IPS-18a (cell line): ENCODE results near the gene RNASE11.

Experiments used
- H3K27ac ChIP-seq: one replicate; pipeline ENCODE4 v1.5.1; 2013; ENCODE audit warnings: low read length
- H3K27me3 ChIP-seq: one replicate; pipeline ENCODE4 v1.6.1; 2013; ENCODE audit warnings: mild to moderate bottlenecking, low read length; ENCODE audit not compliant: control insufficient read depth, insufficient read depth
- H3K36me3 ChIP-seq: one replicate; pipeline ENCODE4 v1.6.1; 2013; ENCODE audit warnings: low read depth, low read length; ENCODE audit not compliant: control insufficient read depth
- H3K4me1 ChIP-seq: one replicate; pipeline ENCODE4 v1.6.1; 2013; ENCODE audit warnings: low read depth, low read length; ENCODE audit not compliant: control insufficient read depth
- H3K4me3 ChIP-seq: one replicate; pipeline ENCODE4 v1.5.1; 2013; ENCODE audit warnings: low read length
- H3K9ac ChIP-seq: one replicate; pipeline ENCODE4 v1.6.1; 2013; ENCODE audit warnings: mild to moderate bottlenecking, low read length, moderate library complexity
- H3K9me3 ChIP-seq: one replicate; pipeline ENCODE4 v1.6.1; 2013; ENCODE audit warnings: low read depth, low read length; ENCODE audit not compliant: control insufficient read depth

Gene RNASE11

DNA sequence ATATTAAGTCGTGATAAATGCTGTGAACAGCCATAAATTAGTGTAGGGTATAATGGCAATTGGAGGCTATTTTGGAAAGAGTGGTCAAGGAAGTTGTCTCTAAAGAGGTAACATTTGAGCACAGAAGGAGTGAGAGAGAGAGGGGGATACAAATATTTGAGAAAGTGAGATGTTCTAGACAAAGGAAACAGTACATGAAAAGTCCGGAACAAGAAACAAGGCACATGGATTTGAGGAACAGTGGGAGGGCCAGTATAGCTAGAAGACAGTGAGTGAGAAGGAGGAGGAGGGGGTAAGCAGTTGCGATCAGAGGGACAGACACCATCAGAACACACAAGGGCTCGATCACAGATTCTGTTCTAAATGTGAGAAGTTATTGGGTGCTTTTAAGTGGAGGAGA is 23.5 kb upstream of the RNASE11 start:
- Histone ChIP-seq H3K4me3 (no peak overlapping the region), H3K27me3 (peaks cover 4% of the 10 kb centered on the region), H3K36me3 (no peaks in the 10 kb centered on the region), H3K27ac (no peak overlapping the region), H3K9me3 (no peaks in the 10 kb centered on the region), H3K9ac (no peak overlapping the region), H3K4me1 (peaks cover 13% of the 10 kb centered on the region)

DNA sequence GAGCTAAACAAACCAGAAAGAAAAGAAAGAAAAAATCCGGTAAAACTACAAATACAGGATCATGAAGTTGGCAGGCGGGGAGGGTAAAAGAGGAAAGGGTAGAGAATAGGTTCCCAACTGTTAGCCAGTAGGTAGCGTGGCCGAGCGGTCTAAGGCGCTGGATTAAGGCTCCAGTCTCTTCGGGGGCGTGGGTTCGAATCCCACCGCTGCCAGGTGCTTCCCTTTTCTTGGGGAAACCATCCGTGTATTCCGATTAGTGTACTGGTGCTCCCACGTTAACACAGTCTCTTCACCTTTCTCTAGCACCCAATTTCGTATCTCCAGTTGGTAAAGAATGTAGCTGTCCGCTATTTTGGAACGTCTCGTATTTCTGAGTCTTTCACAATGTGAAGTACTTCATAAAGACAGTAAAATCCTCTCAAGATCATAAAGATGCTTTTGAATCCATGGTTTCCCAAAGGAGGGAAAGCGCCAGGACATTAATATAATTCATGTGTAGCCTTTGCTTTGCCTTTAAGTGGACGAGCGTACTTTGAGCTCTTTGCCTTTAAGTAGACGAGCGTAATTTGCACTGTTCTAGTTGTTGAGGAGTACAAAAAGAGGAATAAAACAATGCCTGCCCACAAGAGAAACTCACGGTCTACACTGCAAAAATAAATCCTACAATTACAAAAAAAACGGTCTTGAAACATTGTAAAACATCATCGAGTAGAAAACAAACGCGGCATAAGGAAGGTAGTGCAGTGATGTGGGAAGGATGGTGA is 22.4 kb upstream of the RNASE11 start:
- no peak overlapping the region for H3K27ac ChIP-seq

DNA sequence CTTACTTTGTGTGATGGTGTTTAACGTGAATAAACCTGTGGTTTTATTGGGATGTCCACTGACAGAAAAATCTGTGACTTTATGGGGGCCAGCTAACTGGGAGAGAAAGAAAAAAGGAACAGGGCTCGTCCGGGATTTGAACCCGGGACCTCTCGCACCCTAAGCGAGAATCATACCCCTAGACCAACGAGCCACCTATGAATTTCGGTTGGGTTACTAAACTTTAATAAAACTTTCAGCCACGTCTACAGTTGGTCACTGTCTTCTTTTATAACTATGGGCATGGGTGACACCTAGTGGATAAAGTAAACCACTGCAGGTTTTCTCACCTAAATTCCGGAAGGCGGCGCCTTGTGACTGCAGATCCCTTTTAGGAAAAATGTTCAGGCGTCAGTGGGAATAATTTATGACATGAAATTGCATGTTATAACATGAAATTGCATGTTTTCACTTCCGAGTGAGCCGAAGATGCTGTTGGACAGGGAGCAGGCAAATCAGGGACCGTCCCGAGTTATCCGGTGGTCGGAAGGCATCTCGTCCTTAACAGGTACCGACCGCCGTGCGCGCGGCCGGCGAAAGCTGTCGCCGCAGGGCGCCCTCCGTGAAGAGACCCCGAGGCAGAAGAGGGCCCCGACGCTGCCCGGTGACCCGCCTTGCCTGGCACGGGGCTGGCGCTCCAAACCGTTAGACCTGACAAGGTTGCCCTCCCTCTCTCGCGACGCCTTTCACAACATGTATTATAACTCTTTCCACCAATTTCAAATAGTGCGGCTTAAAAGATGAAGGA is 21.6 kb upstream of the RNASE11 start:
- no peaks in the 10 kb centered on the region for H3K9me3 ChIP-seq
- H3K27ac ChIP-seq, result no peak overlapping the region
- peak overlapping the region; percentile 69 for H3K9ac ChIP-seq
- H3K4me3 ChIP-seq, result peak overlapping the region; percentile 96
- H3K36me3 ChIP-seq, result no peaks in the 10 kb centered on the region
- H3K27me3 ChIP-seq, result peaks cover 4% of the 10 kb centered on the region
- H3K4me1 ChIP-seq, result peaks cover 10% of the 10 kb centered on the region

More for the DNA sequence above, 22.4 kb upstream of the RNASE11 start:
- H3K36me3 ChIP-seq, result no peaks in the 10 kb centered on the region
- peaks cover 4% of the 10 kb centered on the region for H3K27me3 ChIP-seq
- H3K4me3 ChIP-seq, result peak overlapping the region; percentile 96
- peaks cover 13% of the 10 kb centered on the region for H3K4me1 ChIP-seq
- no peaks in the 10 kb centered on the region for H3K9me3 ChIP-seq
- peak overlapping the region; percentile 69 for H3K9ac ChIP-seq

DNA sequence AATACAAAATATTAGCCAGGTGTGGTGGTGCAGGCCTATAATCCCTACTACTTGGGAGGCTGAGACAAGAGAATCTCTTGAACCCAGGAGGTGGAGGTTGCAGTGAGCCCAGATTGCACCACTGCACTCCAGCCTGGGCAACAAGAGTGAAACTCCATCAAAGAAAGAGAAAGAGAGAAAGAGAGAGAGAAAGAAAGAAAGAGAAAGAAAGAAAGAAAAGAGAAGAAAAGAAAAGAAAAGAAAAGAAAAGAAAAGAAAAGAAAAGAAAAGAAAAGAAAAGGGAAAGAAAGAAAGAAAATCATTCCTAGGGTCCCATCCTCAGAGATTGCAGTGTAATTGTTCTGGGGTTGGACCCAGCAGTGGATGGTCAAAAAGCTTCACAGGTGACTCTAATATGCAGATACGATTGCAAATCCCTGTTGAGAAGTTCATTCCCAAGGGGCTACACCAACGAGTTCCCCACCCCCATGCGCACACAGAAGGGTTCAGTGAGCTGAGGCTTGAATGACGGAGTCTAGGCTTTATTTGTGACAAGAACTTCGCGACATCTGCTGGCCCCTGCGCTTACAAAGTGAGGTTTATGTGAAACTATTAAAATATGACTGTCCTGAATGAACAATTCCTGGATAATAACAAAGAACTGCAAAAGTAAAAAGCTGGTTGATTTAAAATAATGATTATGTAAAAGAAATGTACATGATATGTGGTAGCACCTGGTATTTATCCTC is 20.7 kb upstream of the RNASE11 start:
- Histone ChIP-seq H3K4me1 (peaks cover 9% of the 10 kb centered on the region), H3K9ac (no peak overlapping the region), H3K4me3 (peak overlapping the region; percentile 96), H3K9me3 (no peaks in the 10 kb centered on the region), H3K27me3 (peaks cover 4% of the 10 kb centered on the region), H3K27ac (no peak overlapping the region), H3K36me3 (no peaks in the 10 kb centered on the region)

DNA sequence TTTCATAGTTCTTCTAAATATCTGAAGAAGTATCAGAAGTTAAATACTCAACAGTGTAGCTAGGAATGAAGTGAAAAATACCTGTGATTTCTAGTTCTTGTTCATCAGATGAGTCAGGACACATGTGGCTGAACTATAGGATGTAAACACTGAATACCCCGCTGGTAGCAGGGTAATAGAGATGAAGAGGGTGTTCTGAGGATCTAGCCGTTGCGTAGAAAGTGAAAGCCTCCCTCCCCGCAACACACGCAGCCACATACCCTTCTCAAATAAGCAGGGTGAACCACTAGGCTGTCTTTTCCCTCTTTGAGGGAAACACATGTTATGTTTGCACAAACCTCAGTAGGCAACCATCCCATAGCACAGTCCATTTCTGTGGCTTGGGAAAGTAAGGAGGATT is 19.8 kb upstream of the RNASE11 start:
- Histone ChIP-seq H3K9ac (no peak overlapping the region), H3K9me3 (no peaks in the 10 kb centered on the region), H3K27me3 (peaks cover 4% of the 10 kb centered on the region), H3K36me3 (no peaks in the 10 kb centered on the region), H3K4me1 (peaks cover 9% of the 10 kb centered on the region), H3K27ac (no peak overlapping the region), H3K4me3 (no peak overlapping the region)

DNA sequence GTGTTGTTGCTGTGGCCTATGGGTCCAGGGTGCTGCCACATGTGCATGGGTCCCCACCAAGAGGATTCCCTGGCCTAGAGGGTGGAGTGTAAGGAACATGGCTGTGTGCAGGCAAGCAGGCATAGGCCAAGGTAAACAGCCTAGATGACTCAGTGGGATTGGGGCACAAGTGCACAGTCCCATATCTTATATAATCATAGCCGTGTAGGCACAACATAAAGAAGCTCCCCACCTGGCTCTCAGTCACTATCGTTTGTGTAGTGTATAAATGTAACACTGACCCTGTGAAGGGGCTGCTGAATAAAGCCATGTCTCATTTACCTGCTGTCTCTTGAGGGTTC is 19.1 kb upstream of the RNASE11 start:
- no peaks in the 10 kb centered on the region for H3K36me3 ChIP-seq

DNA sequence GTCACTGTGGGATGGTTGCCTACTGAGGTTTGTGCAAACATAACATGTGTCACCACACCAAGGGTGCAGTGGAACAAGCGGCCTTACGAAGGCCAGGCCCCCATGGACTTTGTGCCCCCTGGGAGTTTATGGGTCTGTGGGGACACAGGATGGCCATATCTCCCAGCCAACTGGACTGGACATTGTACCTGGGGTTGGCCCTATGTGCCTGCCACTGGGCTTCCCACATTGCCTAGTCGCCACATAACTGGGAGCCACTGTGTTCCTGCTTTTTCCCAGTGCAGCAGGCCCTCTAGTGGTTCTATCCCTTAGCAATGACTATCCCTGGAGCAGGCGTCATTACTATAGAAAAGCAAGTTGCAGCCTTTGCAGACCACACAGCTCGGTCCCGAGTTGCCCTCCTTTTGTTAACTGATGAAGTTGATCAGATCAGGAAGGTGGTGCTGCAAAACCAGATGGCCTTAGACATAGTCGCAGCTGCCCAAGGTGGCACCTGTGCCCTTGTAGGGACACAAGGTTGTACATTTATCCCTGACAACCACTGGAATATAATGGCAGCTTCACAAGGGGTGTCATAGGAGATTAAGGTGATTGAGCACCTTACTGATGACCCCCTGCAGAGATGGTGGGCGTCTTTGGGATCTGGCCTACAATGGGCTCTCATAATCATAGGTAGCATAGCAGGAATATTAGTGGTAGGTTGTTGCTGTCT is 18.5 kb upstream of the RNASE11 start:
- no peaks in the 10 kb centered on the region for H3K9me3 ChIP-seq
- H3K4me1 ChIP-seq, result peaks cover 9% of the 10 kb centered on the region
- no peak overlapping the region for H3K4me3 ChIP-seq
- H3K9ac ChIP-seq, result no peak overlapping the region
- no peaks in the 10 kb centered on the region for H3K27me3 ChIP-seq
- no peak overlapping the region for H3K27ac ChIP-seq
- no peaks in the 10 kb centered on the region for H3K36me3 ChIP-seq

More for the DNA sequence above, 19.1 kb upstream of the RNASE11 start:
- no peak overlapping the region for H3K4me3 ChIP-seq
- no peak overlapping the region for H3K9ac ChIP-seq
- peaks cover 9% of the 10 kb centered on the region for H3K4me1 ChIP-seq
- no peak overlapping the region for H3K27ac ChIP-seq
- no peaks in the 10 kb centered on the region for H3K9me3 ChIP-seq
- H3K27me3 ChIP-seq, result peaks cover under 1% of the 10 kb centered on the region

DNA sequence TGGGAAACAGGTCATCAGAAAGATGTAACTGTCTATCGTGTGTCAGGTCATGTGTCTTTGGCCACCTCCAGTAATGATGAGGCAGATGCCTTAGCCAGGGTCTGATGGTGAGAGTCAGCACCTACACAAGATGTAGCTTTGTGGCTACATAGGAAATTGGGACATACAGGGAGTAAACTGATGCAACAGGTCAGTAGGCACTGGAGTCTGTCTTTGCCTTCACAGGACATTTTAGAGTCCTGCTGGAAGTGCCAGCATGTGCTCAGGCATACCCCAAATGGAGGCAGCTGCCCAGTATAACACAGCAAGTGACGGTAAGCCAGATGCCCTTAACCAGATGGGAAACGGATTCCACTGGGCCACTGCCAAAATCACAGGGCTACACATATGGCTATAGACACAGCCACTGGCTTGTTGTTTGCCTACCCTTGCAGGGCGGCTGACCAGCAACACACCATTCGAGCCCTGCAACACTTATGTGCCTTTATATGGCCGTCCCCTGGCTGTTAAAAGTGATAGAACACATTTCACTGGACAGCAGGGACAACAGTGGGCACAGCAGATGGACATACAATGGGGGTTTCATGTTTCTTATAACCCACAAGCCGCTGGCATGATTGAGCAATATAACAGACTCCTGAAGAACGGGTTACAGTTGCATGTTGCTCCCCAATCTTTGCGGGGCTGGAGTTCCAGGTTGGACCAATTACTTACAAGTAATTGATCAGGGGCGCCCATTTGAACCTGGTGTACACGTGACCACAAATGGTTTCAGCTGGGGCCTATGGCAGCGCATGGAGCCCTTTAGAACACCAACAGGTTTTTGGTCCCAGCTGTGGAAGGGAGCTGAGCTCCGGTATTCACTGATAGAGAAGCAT is 16.3 kb upstream of the RNASE11 start:
- Histone ChIP-seq H3K27me3 (no peaks in the 10 kb centered on the region), H3K27ac (no peak overlapping the region), H3K36me3 (no peaks in the 10 kb centered on the region), H3K4me3 (no peak overlapping the region), H3K9me3 (no peaks in the 10 kb centered on the region), H3K4me1 (peaks cover 5% of the 10 kb centered on the region), H3K9ac (no peak overlapping the region)

DNA sequence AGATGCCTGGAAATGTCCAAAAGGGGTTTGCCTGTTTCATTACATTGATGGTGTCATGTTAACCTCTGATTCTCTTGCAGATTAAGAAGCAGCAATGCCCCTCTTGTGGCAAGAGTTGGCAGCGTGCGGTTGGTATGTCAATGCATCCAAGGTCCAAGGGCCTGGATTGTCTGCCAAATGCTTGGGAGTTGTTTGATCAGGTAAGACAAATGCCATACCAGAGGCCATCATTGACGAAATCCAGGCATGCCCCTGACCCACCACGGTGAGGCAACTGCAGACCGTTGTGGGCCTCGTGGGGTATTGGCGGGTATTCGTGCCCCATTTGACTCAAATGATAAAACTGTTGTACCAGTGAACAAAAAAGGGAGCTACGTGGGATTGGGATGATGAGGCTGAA is 14.8 kb upstream of the RNASE11 start:
- Histone ChIP-seq H3K27ac (no peak overlapping the region), H3K4me3 (no peak overlapping the region), H3K9me3 (no peaks in the 10 kb centered on the region), H3K9ac (no peak overlapping the region), H3K4me1 (no peaks in the 10 kb centered on the region), H3K27me3 (no peaks in the 10 kb centered on the region), H3K36me3 (no peaks in the 10 kb centered on the region)

DNA sequence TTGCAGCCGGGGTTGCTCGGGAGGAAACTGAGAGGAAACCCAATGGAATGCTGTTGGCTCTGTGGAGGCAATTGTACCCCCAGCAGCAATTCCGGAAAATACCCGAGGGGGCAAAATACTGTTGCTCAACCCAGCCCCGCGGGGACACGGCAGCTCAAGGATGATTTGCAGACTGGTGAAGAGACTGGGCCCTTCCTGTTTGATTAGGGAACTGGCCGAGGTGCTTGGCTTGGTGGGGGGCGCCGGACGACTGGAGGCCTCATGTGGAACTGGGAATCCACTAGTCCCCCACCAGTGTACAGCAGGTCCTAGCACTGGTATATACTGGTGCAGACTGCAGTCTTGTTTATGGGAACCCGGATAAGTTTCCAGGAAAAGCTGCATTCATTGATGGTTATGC is 13.7 kb upstream of the RNASE11 start:
- Histone ChIP-seq H3K36me3 (no peaks in the 10 kb centered on the region), H3K4me3 (no peak overlapping the region), H3K9me3 (no peaks in the 10 kb centered on the region), H3K27me3 (no peaks in the 10 kb centered on the region), H3K4me1 (no peaks in the 10 kb centered on the region), H3K9ac (no peak overlapping the region), H3K27ac (no peak overlapping the region)
